ENCODE data around the gene ACP1. TPM values are rescaled to one million over a fixed set of nuclear protein-coding genes. Genes with fewer than 3 reads are reported as not detected.

Gene ACP1
- total RNA-seq, 4 donors from 2014 or later, result 54.0 to 81.5 (median 73.8) TPM

DNA sequence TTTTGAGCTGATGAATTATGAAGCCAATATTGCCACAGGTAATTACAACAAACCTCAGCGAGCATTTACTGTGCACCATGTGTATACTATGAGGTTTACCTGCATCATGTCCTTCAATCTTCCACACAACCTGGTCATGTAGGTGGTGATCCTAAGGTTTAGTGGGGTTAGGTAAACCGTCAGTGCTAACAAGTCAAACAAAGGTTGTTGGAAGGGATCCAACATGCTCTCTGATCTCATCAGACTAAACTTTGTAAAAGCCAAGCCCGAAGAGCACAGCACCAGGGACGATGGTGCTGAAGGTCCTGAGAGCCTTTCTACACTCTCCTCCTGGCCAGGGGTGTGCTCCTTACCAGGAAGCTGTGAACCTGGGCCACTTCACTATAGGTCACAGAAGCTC lies 30.3 kb upstream of the ACP1 start:
- no peak for DNase-seq (ENCODE audit: extremely low spot score)
- intact Hi-C loops (cut with DNase I), result no loop called here
- no peak for TF ChIP-seq POLR2AphosphoS5 (IDR thresholded peaks at IDR 0.05)
- no peak for TF ChIP-seq POLR2A (IDR thresholded peaks at IDR 0.05; ENCODE audit: low read depth)
- no peak for TF ChIP-seq EP300 (IDR thresholded peaks at IDR 0.05)
- TF ChIP-seq CTCF (IDR thresholded peaks at IDR 0.05), result no peak
- Histone ChIP-seq H3K4me1 (no peaks in the 10 kb centered on the region), H3K27me3 (no peaks in the 10 kb centered on the region), H3K9me3 (no peaks in the 10 kb centered on the region), H3K36me3 (peaks cover 10 to 44% (median 17%) of the 10 kb centered on the region in 4 donors), H3K4me3 (no peak overlapping the region), H3K27ac (replicated peaks in 1 of 4) (no peak overlapping the region)
- 87% methylated on average over 4 of the region's 4 CpGs for WGBS

- 95% methylated on average over 6 of the region's 6 CpGs for WGBS
Measured at GRCh38 chr2:236993-237539, 27.7 kb upstream of the ACP1 start.

DNA sequence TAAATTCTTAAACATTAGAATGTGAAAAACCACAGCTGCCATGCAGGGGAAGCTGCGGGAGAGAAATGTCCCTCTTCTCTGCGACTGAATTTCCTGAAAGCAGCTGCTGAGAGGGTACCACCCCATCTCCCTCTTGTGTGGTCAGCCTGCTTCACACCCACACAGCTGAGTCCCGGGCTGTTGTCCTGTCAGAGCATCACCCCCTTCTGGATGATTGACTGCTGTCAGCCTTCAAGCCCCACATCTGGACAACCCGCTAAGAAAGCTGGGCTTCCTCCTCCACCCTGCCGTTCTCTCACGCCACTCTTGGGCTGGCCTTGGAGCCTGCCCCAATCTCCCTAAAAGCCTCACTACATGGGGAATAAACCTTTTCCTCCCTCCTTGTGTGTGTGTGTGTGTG lies 26.9 kb upstream of the ACP1 start:
- Histone ChIP-seq H3K4me1 (no peaks in the 10 kb centered on the region), H3K27ac (replicated peaks in 1 of 4) (no peak overlapping the region), H3K9me3 (peaks cover 0 to 4% (median 0%) of the 10 kb centered on the region in 4 donors), H3K36me3 (peaks cover 0 to 34% (median 16%) of the 10 kb centered on the region in 4 donors), H3K4me3 (no peak overlapping the region), H3K27me3 (no peaks in the 10 kb centered on the region)
- no peak for TF ChIP-seq EP300 (IDR thresholded peaks at IDR 0.05)
- no peak for TF ChIP-seq POLR2A (IDR thresholded peaks at IDR 0.05; ENCODE audit: low read depth)
- no peak for TF ChIP-seq POLR2AphosphoS5 (IDR thresholded peaks at IDR 0.05)
- no peak for TF ChIP-seq CTCF (IDR thresholded peaks at IDR 0.05)
- 75% methylated on average over 6 of the region's 6 CpGs for WGBS
- intact Hi-C loops (cut with DNase I), result no loop called here
- no peak for DNase-seq (ENCODE audit: extremely low spot score)

More at GRCh38 chr2:236993-237539, 27.7 kb upstream of the ACP1 start:
- no peak for TF ChIP-seq POLR2AphosphoS5 (IDR thresholded peaks at IDR 0.05)
- TF ChIP-seq EP300 (IDR thresholded peaks at IDR 0.05), result no peak
- no peak for TF ChIP-seq CTCF (IDR thresholded peaks at IDR 0.05)
- no peak for TF ChIP-seq POLR2A (IDR thresholded peaks at IDR 0.05; ENCODE audit: low read depth)
- Histone ChIP-seq H3K27ac (replicated peaks in 1 of 4) (no peak overlapping the region), H3K27me3 (no peaks in the 10 kb centered on the region), H3K36me3 (peaks cover 0 to 34% (median 13%) of the 10 kb centered on the region in 4 donors), H3K9me3 (no peaks in the 10 kb centered on the region), H3K4me3 (no peak overlapping the region), H3K4me1 (no peaks in the 10 kb centered on the region)
- intact Hi-C loops (cut with DNase I), result no loop called here
- no peak for DNase-seq (ENCODE audit: extremely low spot score)

GRCh38 chr2:238431-238830 lies 26.3 kb upstream of the ACP1 start:
- no peak for DNase-seq (ENCODE audit: extremely low spot score)
- Histone ChIP-seq H3K4me3 (no peak overlapping the region), H3K27me3 (no peaks in the 10 kb centered on the region), H3K36me3 (peaks cover 0 to 40% (median 17%) of the 10 kb centered on the region in 4 donors), H3K27ac (replicated peaks in 1 of 4) (no peak overlapping the region), H3K4me1 (no peaks in the 10 kb centered on the region), H3K9me3 (peaks cover 0 to 4% (median 0%) of the 10 kb centered on the region in 4 donors)
- intact Hi-C loops (cut with DNase I), result no loop called here
- TF ChIP-seq CTCF (IDR thresholded peaks at IDR 0.05), result no peak
- no peak for TF ChIP-seq POLR2AphosphoS5 (IDR thresholded peaks at IDR 0.05)
- no peak for TF ChIP-seq EP300 (IDR thresholded peaks at IDR 0.05)
- no peak for TF ChIP-seq POLR2A (IDR thresholded peaks at IDR 0.05; ENCODE audit: low read depth)
- WGBS, result 58% methylated on average over 3 of the region's 3 CpGs

DNA sequence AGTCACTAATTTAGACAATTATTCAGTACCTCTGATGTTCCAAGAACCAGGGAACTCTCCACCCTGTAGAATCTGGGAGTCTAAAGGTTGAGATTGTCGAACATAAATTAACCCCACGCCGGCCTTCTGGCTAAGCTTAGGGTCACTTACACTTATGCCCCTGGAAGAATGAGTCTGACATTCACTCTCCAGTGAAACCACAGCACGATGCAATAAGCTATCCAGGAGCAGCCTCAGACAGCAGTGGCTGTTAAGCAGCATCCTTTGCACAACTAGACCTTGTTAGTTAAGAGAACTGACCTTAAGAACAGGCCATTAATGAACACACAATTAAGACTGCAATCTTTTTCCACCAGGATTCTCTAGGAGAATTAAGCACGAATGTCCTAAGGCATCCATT lies 25.9 kb upstream of the ACP1 start:
- 83% methylated on average over 5 of the region's 5 CpGs for whole genome bisulfite sequencing
- Histone ChIP-seq H3K4me1 (no peaks in the 10 kb centered on the region), H3K27ac (replicated peaks in 1 of 4) (no peak overlapping the region), H3K27me3 (no peaks in the 10 kb centered on the region), H3K36me3 (peaks cover 3 to 44% (median 21%) of the 10 kb centered on the region in 4 donors), H3K4me3 (no peak overlapping the region), H3K9me3 (peaks cover 0 to 4% (median 0%) of the 10 kb centered on the region in 4 donors)
- intact Hi-C loops (cut with DNase I), result no loop called here
- TF ChIP-seq CTCF (IDR thresholded peaks at IDR 0.05) (no peak), POLR2A (IDR thresholded peaks at IDR 0.05; ENCODE audit: low read depth) (no peak), EP300 (IDR thresholded peaks at IDR 0.05) (no peak), POLR2AphosphoS5 (IDR thresholded peaks at IDR 0.05) (no peak)
- no peak for DNase-seq (ENCODE audit: extremely low spot score)

Data from esophagus muscularis mucosa (tissue), 4 donors.